Coronary artery (tissue), 2 donors: ENCODE results near the gene TBC1D4.

Source experiments
- DNase-seq: peaks from one replicate; pipeline ENCODE4 v3.0.0-alpha.2; 2017; ENCODE audit warnings: low spot score
- H3K27ac ChIP-seq, 2 donors: fragments of 200-600 bp; sonication (generic); one replicate each; pipeline ENCODE4 v1.5.1; 2016 to 2019
- H3K4me3 ChIP-seq: fragments of 200-600 bp; sonication (generic); 2 replicates; pipeline ENCODE4 v1.5.1; 2016; ENCODE audit warnings: mild to moderate bottlenecking, moderate library complexity
- CTCF ChIP-seq: fragments of 200-600 bp; sonication (generic); IDR thresholded peaks from one replicate; pipeline ENCODE4 v1.5.1; 2019; ENCODE audit warnings: antibody characterized with exemption

TBC1D4 gene

DNA sequence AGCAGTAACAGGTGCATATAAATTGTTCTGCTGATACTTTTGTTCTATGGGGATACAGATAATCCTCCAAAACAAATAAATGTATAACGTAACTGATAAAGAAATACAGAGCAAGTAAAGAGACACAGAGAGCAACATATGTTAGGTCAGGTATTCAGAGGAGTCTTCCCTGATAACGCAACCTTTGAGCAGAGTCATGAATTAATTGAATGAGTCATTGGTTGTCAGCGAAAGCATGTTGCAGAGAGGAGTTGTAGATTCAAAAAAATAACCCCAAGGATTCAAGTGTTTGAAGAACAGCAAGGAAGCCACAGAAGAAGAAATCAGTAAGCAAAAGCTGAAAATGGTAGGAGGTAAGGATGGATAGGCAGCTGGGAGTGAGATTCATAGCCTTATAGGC is 245.2 kb downstream of the TBC1D4 start:
- no peak overlapping the region for H3K27ac ChIP-seq
- DNase-seq: no peak
- no peak overlapping the region for H3K4me3 ChIP-seq
- no peak for TF ChIP-seq CTCF
